WTC11 (cell line): ENCODE results near the gene PRND.

ENCODE experiments used
- ATF2 ChIP-seq: sonication (generic); formaldehyde crosslinking; IDR thresholded peaks from 2 replicates; pipeline ENCODE4 v1.8.1; 2022; ENCODE audit warnings: low read depth, missing genetic modification reagents, borderline replicate concordance
- CTCF ChIP-seq: fragments of 200-600 bp; IDR thresholded peaks from 2 replicates; pipeline ENCODE4 v1.8.0; 2022; ENCODE audit warnings: antibody characterized with exemption
- JUN ChIP-seq: sonication (generic); formaldehyde crosslinking; IDR thresholded peaks from 2 replicates; pipeline ENCODE4 v1.8.0; 2023; ENCODE audit warnings: mild to moderate bottlenecking, missing genetic modification reagents
- MAX ChIP-seq: sonication (generic); formaldehyde crosslinking; IDR thresholded peaks from 2 replicates; pipeline ENCODE4 v1.8.0; 2022; ENCODE audit warnings: mild to moderate bottlenecking, missing genetic modification reagents

- TF ChIP-seq ATF2 (CRISPR knock-in tag), result no peak
- TF ChIP-seq JUN, result no peak
- no peak for TF ChIP-seq CTCF
- no peak for TF ChIP-seq MAX
Observed at GRCh38 chr20:4702562-4703280, 19.0 kb upstream of the PRND start.
